AG04450 (cell line): ENCODE data around the gene FABP1. TPM values are rescaled to one million over a fixed set of nuclear protein-coding genes. Genes with fewer than 3 reads are reported as not detected.

Experiments
- CTCF ChIA-PET: fragments of 300-600, 350-600 bp; formaldehyde crosslinking; extraction: SDS; loops from one replicate; lab custom pipeline; 2022; ENCODE audit warnings: antibody characterized with exemption, inconsistent platforms; lab: Charles Lee
- POLR2A ChIA-PET: fragments of 350-600 bp; formaldehyde crosslinking; extraction: SDS; loops from one replicate; lab custom pipeline; 2021; ENCODE audit warnings: antibody characterized with exemption, inconsistent platforms; lab: Yijun Ruan, JAX
- DNase-seq: peaks from one replicate; pipeline ENCODE4 v3.0.0-alpha.2; 2011; ENCODE audit warnings: low read depth, low spot score
- H3K27ac ChIP-seq: one replicate; pipeline ENCODE4 v1.5.1; 2012; ENCODE audit warnings: low read depth, low read length, control low read depth
- H3K27me3 ChIP-seq: one replicate; pipeline ENCODE4 v1.6.0; 2012; ENCODE audit warnings: low read length; ENCODE audit not compliant: control insufficient read depth, insufficient read depth
- H3K4me3 ChIP-seq: 2 replicates; pipeline ENCODE4 v1.5.1; 2011; ENCODE audit warnings: mild to moderate bottlenecking, low read depth, low read length, control low read depth
- H3K9me3 ChIP-seq: 2 replicates; pipeline ENCODE4 v1.5.1; 2012; ENCODE audit warnings: low read length; ENCODE audit not compliant: control insufficient read depth, insufficient read depth
- polyA plus RNA-seq: library from polyadenylated mRNA; depleted of rRNA; stranded (reverse); fragments of >200 nt; gene quantifications from 2 replicates; pipeline ENCODE4 v1.2.3, GENCODE V29; 2011
- TF ChIP-seq, protein P1 (sequence below): IDR thresholded peaks from 2 replicates; pipeline ENCODE4 v1.5.1; 2011; ENCODE audit warnings: low read depth, low read length, control low read depth, inconsistent platforms

The FABP1 gene
- polyA plus RNA-seq, 1 experiment = not detected

DNA sequence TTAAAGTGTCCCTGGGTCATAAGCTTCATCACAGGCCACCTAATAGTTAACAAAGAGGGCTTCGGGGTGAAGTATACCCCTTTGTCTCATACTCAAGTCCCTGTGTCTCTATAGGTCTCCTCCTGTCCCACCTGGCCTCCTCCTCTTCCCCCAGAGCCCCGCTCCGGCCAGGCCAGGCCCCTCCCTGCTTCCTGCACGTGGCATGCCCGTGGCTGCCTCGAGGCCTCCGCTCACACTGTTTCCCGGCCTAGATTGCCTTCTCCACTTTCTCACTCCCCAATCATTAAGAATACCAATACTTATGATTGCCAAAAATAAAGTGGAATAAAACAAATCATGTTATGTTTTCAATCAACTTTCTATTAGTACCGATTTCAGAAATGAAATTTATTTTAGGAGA, 41.5 kb downstream of the FABP1 start:
- Histone ChIP-seq H3K4me3 (no peak overlapping the region), H3K9me3 (no peaks in the 10 kb centered on the region), H3K27ac (no peak overlapping the region), H3K27me3 (peaks cover 6% of the 10 kb centered on the region)
- DNase-seq = no peak
- POLR2A ChIA-PET = no interaction called here
- TF ChIP-seq, protein P1, sequence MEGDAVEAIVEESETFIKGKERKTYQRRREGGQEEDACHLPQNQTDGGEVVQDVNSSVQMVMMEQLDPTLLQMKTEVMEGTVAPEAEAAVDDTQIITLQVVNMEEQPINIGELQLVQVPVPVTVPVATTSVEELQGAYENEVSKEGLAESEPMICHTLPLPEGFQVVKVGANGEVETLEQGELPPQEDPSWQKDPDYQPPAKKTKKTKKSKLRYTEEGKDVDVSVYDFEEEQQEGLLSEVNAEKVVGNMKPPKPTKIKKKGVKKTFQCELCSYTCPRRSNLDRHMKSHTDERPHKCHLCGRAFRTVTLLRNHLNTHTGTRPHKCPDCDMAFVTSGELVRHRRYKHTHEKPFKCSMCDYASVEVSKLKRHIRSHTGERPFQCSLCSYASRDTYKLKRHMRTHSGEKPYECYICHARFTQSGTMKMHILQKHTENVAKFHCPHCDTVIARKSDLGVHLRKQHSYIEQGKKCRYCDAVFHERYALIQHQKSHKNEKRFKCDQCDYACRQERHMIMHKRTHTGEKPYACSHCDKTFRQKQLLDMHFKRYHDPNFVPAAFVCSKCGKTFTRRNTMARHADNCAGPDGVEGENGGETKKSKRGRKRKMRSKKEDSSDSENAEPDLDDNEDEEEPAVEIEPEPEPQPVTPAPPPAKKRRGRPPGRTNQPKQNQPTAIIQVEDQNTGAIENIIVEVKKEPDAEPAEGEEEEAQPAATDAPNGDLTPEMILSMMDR = no peak
- CTCF ChIA-PET = interaction anchor here (1.7 kb wide), 1 partner anchor 26 kb away, joined by 8 read pairs; no protein-coding TSS in a partner anchor

DNA sequence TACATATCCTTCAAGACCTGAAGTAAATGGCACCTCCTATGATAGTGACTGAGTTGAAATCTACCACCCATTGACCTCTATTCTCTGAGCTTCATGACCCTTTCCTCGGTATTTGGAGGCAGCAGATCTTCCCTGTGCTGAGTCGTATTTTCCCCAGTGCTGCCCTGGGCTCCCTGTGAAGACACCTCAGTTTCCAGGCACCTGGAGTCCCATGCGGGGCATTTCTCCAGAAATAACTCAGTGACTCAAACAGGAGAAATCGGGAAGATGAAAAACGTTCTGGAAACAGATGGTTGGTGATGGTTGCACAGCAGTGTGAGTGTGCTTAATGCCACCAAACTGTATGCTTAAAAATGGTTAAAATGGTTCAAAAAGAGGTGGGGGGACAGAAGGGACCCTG, 42.3 kb downstream of the FABP1 start:
- TF ChIP-seq, protein P1 = no peak
- POLR2A ChIA-PET = no interaction called here
- H3K4me3 ChIP-seq = no peak overlapping the region
- H3K27ac ChIP-seq = no peak overlapping the region
- no peaks in the 10 kb centered on the region for H3K9me3 ChIP-seq
- H3K27me3 ChIP-seq = peaks cover 6% of the 10 kb centered on the region
- DNase-seq = no peak
- CTCF ChIA-PET = interaction anchor here (1.7 kb wide), 1 partner anchor 25 kb away, joined by 8 read pairs; no protein-coding TSS in a partner anchor

DNA sequence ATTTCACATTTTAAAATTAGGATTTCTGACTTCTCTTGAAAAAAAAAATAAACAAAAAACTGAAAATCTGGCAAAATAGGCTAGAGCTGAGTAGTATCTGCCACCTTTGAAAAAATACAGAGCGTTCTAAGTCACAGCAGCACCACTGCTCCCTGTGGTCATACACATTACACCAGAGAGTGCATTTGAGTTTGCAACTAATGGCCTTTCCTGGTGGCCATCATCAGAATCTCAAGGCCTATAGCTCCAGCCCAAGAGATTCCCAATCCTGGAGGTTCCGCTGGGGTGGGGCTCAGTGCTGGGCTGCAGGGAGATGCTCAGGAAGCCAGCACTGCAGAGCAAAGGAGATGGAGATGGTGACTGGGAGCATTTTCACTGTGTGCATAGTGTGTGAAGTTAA, 42.8 kb downstream of the FABP1 start:
- peaks cover 6% of the 10 kb centered on the region for H3K27me3 ChIP-seq
- DNase-seq = no peak
- ChIA-PET CTCF (interaction anchor here (1.7 kb wide), 1 partner anchor 24 kb away, joined by 8 read pairs; no protein-coding TSS in a partner anchor), POLR2A (no interaction called here)
- H3K9me3 ChIP-seq = no peaks in the 10 kb centered on the region
- no peak overlapping the region for H3K27ac ChIP-seq
- H3K4me3 ChIP-seq = no peak overlapping the region
- TF ChIP-seq, protein P1 = no peak

DNA sequence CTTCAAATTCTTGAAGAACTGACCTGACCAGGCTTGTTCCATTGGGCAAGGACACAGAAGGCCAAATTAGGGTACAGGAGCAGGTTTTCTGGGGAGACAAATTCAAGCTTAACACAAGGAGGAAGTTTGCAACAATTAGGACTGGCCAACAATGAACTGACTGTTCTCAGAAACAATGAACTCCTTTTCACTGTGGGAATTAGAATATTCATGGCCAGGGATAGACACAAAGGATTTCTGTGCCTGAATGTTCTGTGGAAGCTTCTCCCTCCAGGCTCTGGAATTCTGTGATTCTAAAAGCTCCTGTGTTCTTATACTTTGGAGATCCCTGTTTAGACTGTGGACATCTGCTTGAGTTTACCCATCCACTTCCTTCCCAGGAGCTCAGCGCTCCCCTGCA, 45.1 kb downstream of the FABP1 start:
- Histone ChIP-seq H3K9me3 (no peaks in the 10 kb centered on the region), H3K27ac (no peak overlapping the region), H3K27me3 (peaks cover 2% of the 10 kb centered on the region), H3K4me3 (no peak overlapping the region)
- DNase-seq = no peak
- CTCF ChIA-PET = no interaction called here
- TF ChIP-seq, protein P1 = no peak
- POLR2A ChIA-PET = no interaction called here

DNA sequence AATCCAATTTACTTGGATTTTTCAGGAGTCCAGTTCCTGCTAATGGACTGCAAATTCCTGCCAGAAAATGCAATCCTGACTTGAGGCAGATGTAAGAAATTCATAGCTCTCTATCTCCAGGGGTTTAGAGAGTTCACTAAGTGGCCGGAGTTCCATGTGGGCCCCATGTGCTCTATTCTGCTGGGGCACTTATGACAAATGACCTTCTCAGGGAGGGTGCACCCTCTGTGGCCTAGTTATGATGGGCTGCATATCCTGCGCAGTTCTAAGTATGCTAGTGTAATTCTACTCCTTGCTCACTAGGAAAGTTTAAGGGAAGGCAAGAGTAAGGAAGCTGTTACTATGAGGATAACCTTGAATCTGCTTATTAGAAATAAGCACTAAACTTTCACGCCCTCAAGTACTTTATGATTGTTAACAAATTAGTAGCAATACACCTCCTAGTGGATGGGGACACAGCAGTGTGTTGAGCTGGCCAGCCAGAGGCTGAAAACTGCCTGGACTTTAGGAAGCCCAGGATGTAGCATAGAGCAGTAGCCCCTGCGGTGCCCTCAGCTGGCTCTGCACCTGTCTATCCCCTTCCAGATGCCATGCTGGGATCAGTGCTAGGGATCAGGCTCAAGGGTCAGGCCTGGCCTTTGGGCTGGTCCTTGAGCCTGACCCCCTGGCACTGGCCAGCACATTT, 45.8 kb downstream of the FABP1 start:
- POLR2A ChIA-PET = no interaction called here
- no peak overlapping the region for H3K4me3 ChIP-seq
- CTCF ChIA-PET = interaction anchor here (1.4 kb wide), 1 partner anchor 21 kb away, joined by 9 read pairs; no protein-coding TSS in a partner anchor

More for the DNA sequence above, 45.8 kb downstream of the FABP1 start:
- TF ChIP-seq, protein P1 = no peak
- Histone ChIP-seq H3K9me3 (no peaks in the 10 kb centered on the region), H3K27ac (no peak overlapping the region), H3K27me3 (peaks cover 2% of the 10 kb centered on the region)
- no peak for DNase-seq
